Body of pancreas (tissue), 4 donors: ENCODE measurements around the gene ZNF862. TPM values are rescaled to one million over a fixed set of nuclear protein-coding genes. Genes with fewer than 3 reads are reported as not detected.
A peak's percentile ranks its signal among the peaks of the same experiment; 100 is the strongest.

Source experiments
- ATAC-seq: fragments of 150-250 bp; one replicate; pipeline ENCODE4 v1.9.1; 2016
- DNase-seq, 4 donors: peaks; one replicate each; pipeline ENCODE4 v3.0.0-alpha.2; 2019
- H3K27ac ChIP-seq, 4 donors: fragments of 200-600 bp; sonication (generic); 1 replicate in 3 of 4; 2 replicates in 1 of 4; pipeline versions ENCODE4 v1.5.1 to v1.6.1; 2016 to 2019; ENCODE audit warnings: mild to moderate bottlenecking in 1 of 4, mixed read lengths in 1 of 4, moderate library complexity in 1 of 4
- H3K27me3 ChIP-seq, 2 donors: fragments of 200-600 bp; sonication (generic); one replicate each; pipeline ENCODE4 v1.6.0; 2016; ENCODE audit warnings: mild to moderate bottlenecking in 1 of 2
- H3K36me3 ChIP-seq, 2 donors: fragments of 200-600 bp; sonication (generic); replicated peaks in 1 of 2; 2 replicates each; pipeline ENCODE4 v1.5.1; 2016; ENCODE audit warnings: low read depth in 2 of 2; ENCODE audit not compliant: insufficient read depth in 1 of 2
- H3K4me1 ChIP-seq: fragments of 200-600 bp; sonication (generic); one replicate; pipeline ENCODE4 v1.6.0; 2016
- H3K4me3 ChIP-seq, 2 donors: fragments of 200-600 bp; sonication (generic); 1 replicate in 1 of 2; 2 replicates in 1 of 2; pipeline ENCODE4 v1.5.1; 2016 to 2019
- H3K9me3 ChIP-seq, 3 donors: fragments of 200-600 bp; sonication (generic); 1 replicate in 2 of 3; 2 replicates in 1 of 3; pipeline ENCODE4 v1.5.1; 2016
- CTCF ChIP-seq, 7 experiments: fragments of 450-650 bp in 4 of 7; fragments of 200-600 bp in 3 of 7; sonication (generic) in 3 of 7; IDR thresholded peaks; one replicate each; pipeline ENCODE4 v1.5.1; 2016 to 2019; ENCODE audit warnings: antibody characterized with exemption in 7 of 7
- POLR2A ChIP-seq, 3 donors: fragments of 450-650 bp; IDR thresholded peaks; one replicate each; pipeline ENCODE4 v1.6.1; 2016; ENCODE audit warnings: antibody characterized with exemption in 3 of 3, mild to moderate bottlenecking in 2 of 3
- WGBS, 2 donors: methylation state at CpG; one replicate each; pipeline ENCODE4 v1.1.5; 2017; 5-methylcytosine and 5-hydroxymethylcytosine counted together
- intact Hi-C: fragments of 100-400 bp; cut with DNase I; formaldehyde crosslinking; loops from one replicate; pipeline ENCODE4 v1.15.1; 2023
- total RNA-seq, 2 donors: library from RNA; depleted of rRNA; stranded (reverse); fragments of >200 nt; gene quantifications; one replicate each; pipeline ENCODE4 v1.1.0, GENCODE V29; 2016

ZNF862 gene
- total RNA-seq, 2 donors from 2014 or later = 10.9 to 18.8 TPM

GRCh38 chr7:149883048-149883438, 44.9 kb downstream of the ZNF862 start:
- TF ChIP-seq POLR2A (IDR thresholded peaks at IDR 0.05) (no peak), CTCF (IDR thresholded peaks at IDR 0.05) (no peak)
- Histone ChIP-seq H3K27ac (peak overlapping the region; percentile 22 to 85 (median 70)), H3K4me1 (peaks cover 69% of the 10 kb centered on the region), H3K27me3 (no peaks in the 10 kb centered on the region), H3K4me3 (no peak overlapping the region), H3K36me3 (no peaks in the 10 kb centered on the region), H3K9me3 (no peaks in the 10 kb centered on the region)
- no peak for ATAC-seq
- intact Hi-C loops = no loop called here
- WGBS, 2 donors = 34 to 40% methylated on average over 8 of the region's 8 CpGs
- DNase-seq = no peak

GRCh38 chr7:149883452-149883861, 45.3 kb downstream of the ZNF862 start:
- Histone ChIP-seq H3K4me3 (no peak overlapping the region), H3K9me3 (no peaks in the 10 kb centered on the region), H3K27me3 (no peaks in the 10 kb centered on the region), H3K36me3 (no peaks in the 10 kb centered on the region), H3K27ac (peak overlapping the region; percentile 40 to 85 (median 70)), H3K4me1 (peaks cover 69% of the 10 kb centered on the region)
- ATAC-seq (peak; percentile 82), DNase-seq (peak; percentile 81 to 88 (median 84))
- intact Hi-C loops = no loop called here
- 16 to 17% methylated on average over 10 to 12 of the region's 12 CpGs for whole genome bisulfite sequencing, 2 donors
- peak; percentile 52 to 94 (median 78) for TF ChIP-seq CTCF (IDR thresholded peaks at IDR 0.05)
- TF ChIP-seq POLR2A (IDR thresholded peaks at IDR 0.05) = no peak

- 34 to 41% methylated on average over 4 of the region's 4 CpGs for WGBS, 2 donors
- intact Hi-C loops = no loop called here
- ATAC-seq = peak; percentile 68
- Histone ChIP-seq H3K4me3 (no peak overlapping the region), H3K27me3 (no peaks in the 10 kb centered on the region), H3K36me3 (no peaks in the 10 kb centered on the region), H3K9me3 (no peaks in the 10 kb centered on the region), H3K27ac (peak overlapping the region; percentile 40 to 85 (median 70)), H3K4me1 (peaks cover 69% of the 10 kb centered on the region)
- no peak for TF ChIP-seq CTCF (IDR thresholded peaks at IDR 0.05)
- DNase-seq = peak; percentile 68 to 85 (median 74)
Observed at GRCh38 chr7:149884016-149884415, 45.8 kb downstream of the ZNF862 start.

- TF ChIP-seq CTCF (IDR thresholded peaks at IDR 0.05) = no peak
- no peak for TF ChIP-seq POLR2A (IDR thresholded peaks at IDR 0.05)
- Histone ChIP-seq H3K36me3 (no peaks in the 10 kb centered on the region), H3K9me3 (no peaks in the 10 kb centered on the region), H3K27ac (peak overlapping the region; percentile 40 to 85 (median 70)), H3K4me1 (peaks cover 69% of the 10 kb centered on the region), H3K4me3 (no peak overlapping the region), H3K27me3 (no peaks in the 10 kb centered on the region)
- no peak for DNase-seq
- ATAC-seq = no peak
- intact Hi-C loops = no loop called here
- WGBS, 2 donors = 78 to 82% methylated on average over 2 of the region's 2 CpGs
Observed at GRCh38 chr7:149884541-149884940, 46.4 kb downstream of the ZNF862 start.
